ENCODE results near the gene OPA3.
"Not testable (repeated sequence)": the region's sequence is repeated elsewhere in the genome, so short reads cannot be mapped to it uniquely, and the experiment has no call there.

OPA3 gene

DNA sequence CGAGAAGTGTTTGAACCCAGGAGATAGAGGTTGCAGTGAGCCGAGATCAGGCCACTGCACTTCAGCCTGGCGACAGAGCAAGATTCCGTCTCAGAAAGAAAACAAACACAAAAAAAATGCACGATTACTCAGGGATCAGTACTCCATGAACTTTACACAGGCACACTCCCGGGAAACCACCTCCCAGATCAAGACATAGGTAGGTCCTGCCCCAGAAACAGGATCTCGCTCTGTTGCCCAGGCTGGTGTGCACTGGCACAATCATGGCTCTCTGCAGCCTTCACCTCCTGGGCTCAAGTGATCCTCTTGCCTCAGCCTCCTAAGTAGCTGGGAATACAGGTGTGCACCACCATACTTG is 66.2 kb downstream of the OPA3 start:
- no peak for DNase-seq (ENCODE audit: low read depth)

DNA sequence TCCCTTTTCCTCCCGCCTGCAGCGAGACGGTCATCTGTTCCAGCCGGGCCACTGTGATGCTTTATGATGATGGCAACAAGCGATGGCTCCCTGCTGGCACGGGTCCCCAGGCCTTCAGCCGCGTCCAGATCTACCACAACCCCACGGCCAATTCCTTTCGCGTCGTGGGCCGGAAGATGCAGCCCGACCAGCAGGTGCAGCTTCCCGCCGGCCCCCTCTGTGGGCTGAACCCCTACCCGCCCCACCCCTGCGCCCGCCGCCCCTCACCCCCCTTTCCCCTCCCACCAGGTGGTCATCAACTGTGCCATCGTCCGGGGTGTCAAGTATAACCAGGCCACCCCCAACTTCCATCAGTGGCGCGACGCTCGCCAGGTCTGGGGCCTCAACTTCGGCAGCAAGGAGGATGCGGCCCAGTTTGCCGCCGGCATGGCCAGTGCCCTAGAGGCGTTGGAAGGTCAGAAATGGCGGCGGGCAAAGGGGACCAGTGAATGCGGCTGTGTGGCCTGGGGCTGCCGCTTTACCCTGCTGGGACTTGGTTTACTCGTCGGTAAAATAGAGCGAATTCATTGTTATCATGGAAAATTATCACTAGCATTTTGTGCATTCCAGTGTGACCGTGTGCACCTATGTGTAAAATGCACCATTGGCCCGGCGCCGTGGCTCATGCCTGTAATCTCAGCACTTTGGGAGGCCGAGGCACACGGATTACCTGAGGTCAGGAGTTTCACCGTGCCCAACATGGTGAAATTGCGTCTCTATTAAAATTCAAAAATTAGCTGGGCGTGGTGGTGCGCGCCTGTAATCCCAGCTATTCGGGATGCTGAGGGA is 66.7 kb downstream of the OPA3 start:
- no peak for DNase-seq (ENCODE audit: low read depth)

DNA sequence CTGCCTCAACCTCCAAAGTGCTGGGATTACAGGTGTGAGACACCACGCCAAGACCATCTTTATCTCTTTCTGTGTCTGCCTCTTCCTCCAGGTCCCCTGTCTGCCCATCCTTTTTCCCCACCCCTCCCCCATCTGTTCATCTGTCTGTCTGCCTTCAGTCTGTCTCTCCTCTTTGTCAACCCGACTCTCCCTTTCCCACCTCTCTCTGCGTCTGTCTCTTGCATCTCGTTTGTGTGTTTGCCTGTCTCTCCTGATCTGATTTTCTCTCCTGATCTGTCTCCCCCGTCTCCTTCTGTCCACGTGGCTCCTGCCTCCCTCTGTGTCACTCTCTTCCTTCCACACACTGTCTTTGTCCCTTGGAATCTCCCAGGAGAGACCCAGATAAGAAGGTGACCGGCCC is 67.4 kb downstream of the OPA3 start:
- no peak for DNase-seq (ENCODE audit: low read depth)

DNA sequence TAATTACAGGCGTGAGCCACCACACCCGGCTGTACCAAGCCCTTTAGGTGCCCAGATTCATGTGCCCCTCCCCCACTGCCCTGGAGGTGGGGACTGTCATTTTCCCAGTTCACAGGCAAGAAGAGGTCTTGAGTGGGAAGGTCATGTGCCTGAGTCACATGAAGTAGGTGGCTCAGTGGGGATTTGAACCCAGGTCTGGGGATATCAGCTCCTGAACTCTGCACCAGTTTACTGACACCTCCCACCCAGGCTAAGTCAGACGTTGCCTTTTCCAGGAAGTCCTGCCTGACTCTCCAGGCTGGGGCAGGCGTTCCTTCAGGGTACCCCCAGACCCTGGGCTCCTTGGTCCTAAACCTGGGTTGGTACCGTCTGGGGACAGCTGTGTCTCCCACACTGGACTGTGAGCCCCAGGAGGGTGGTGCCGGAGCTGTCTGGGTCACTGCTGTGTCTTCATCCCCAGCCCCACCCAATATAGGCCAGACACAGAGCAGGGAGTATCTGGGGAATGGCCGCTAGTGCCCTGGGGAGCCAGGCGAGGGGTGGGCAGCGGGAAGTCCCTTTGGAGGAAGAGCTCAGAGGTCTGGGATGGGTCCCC is 68.7 kb downstream of the OPA3 start:
- no peak for DNase-seq (ENCODE audit: low read depth)

DNA sequence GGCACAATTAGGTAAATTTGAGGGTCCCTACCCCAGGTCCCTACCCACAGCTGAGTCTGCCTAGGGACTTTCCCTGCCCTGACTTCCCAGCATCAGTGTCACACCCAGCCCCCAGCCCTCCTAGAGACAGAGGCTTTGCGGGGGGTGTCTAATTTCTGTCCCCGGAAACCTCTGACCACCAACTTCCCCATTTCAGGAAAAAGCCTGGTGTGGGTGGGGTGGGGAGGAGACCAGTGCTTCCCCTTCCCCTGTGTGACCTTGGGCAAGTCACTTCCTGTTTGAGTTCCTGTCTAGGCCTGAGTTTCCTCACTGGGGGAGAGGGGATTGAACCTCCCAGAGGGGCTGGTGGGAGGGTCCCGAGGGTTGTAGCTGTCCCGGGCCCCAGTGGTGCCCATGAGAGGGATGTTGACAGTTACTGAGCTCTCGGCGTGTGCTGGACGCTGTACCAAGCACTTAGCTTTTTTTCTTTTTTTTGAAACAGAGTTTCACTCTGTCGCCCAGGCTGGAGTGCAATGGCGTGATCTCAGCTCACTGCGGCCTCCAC is 69.4 kb downstream of the OPA3 start:
- DNase-seq (ENCODE audit: low read depth), result peak; percentile 90

DNA sequence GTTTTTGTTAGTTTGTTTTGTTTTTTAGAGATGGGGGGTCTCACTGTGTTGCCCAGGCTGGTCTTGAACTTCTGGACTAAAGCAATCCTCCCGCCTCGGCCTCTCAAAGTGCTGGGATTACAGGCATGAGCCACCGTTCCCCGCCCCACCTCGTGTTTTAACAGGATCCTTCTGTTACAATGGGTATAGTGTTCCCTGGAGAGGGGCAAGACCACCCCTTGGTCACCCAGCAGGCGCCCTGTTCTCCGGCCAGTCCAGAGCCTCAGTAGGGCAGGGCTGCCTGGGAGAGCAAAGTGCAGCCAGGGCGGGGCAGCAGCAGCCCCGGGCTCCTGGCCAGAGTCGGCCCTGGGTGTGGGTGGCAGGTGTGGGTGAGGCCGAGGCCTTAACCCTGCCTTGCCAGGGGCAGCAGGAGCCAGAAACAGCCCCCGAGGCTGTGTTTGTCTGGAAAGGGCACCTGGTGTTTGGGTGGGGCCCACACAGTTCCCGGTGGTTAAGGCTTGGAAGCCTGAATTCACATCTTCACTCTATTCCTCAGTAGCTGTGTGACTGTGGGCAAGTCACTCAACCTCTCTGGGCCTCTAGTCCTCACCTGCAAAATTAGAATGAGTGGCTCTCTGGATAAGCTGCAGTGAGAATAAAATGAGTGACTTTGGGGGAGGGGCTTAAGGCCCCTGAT is 70.1 kb downstream of the OPA3 start:
- no peak for DNase-seq (ENCODE audit: low read depth)

DNA sequence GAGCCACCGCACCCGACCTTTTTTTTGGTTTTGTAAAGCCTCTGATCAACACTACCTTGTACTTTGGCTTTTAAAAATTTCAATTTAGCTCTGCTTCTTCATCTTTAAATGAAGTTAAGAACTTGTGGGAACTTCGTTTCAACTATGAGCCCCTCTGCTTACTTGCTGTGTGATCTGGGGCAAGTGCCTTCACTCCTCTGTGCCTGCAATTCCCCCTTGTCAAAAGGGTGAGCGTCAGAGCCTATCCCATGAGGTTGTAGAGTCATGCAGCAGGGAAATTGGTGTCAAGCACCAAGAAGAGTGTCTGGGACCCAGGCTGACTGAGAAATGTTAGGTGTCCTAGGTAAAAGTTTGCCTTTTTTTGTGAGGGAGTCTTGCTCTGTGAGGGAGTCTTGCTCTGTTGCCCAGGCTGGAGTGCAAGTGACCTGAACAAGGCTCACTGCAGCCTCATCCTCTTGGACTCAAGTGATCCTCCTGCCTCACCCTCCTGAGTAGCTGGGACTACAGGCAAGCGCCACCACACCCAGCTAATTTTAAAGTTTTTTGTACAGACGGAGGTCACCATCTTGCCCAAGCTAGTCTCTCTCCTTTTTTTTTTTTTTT is 71.6 kb downstream of the OPA3 start:
- no peak for DNase-seq (ENCODE audit: low read depth)

DNA sequence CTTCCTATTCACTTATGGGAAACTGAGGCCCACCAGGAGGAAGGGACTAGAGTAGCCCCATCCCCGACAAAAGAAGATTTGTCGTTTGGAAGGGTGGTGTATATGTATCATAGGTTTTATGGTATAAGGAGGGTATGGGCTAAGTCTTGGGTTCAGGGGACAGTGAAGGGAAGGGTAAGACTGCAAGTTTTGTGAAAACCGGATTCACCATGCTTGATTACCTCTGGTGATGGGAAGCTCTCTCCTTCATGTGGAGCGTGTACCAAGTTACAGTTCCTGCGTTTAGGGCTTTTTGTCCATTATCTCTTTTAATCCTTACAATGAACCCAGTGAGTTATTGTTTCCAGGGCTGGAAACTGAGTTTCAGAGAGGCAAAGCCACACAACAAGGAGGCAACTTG is 73.5 kb downstream of the OPA3 start:
- DNase-seq (ENCODE audit: low read depth), result no peak

DNA sequence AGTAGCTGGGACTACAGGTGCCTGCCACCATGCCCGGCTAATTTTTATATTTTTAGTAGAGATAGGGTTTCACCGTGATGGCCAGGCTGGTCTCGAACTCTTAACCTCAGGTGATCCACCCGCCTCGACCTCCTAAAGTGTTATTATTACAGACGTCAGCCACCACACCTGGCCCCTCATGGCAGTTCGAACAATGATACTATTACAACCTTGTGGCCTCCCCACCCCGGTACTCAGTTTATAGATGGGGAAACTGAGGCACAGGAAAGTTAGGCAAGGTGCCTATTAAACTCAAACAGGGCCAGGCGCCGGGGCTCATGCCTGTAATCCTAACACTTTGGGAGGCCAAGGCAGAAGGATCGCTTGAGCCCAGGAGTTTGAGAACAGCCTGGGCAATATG is 74.2 kb downstream of the OPA3 start:
- DNase-seq (ENCODE audit: low read depth), result not testable (repeated sequence)

DNA sequence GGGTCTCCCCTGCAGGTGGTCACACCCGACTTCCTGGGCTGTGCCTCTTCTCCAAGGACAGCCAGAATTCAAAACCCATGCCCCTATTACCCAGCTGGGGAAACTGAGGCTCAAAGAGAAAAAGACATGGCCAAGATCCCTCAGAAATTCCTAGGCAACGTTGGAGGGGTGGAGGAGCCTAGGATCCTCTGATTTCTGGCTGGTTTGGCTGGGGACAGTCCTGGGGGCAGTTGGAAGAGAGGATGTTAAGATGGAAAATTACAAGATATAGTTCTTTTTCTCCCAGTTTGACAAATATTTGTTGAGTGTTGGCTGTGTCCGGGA is 74.9 kb downstream of the OPA3 start:
- DNase-seq (ENCODE audit: low read depth), result no peak

DNA sequence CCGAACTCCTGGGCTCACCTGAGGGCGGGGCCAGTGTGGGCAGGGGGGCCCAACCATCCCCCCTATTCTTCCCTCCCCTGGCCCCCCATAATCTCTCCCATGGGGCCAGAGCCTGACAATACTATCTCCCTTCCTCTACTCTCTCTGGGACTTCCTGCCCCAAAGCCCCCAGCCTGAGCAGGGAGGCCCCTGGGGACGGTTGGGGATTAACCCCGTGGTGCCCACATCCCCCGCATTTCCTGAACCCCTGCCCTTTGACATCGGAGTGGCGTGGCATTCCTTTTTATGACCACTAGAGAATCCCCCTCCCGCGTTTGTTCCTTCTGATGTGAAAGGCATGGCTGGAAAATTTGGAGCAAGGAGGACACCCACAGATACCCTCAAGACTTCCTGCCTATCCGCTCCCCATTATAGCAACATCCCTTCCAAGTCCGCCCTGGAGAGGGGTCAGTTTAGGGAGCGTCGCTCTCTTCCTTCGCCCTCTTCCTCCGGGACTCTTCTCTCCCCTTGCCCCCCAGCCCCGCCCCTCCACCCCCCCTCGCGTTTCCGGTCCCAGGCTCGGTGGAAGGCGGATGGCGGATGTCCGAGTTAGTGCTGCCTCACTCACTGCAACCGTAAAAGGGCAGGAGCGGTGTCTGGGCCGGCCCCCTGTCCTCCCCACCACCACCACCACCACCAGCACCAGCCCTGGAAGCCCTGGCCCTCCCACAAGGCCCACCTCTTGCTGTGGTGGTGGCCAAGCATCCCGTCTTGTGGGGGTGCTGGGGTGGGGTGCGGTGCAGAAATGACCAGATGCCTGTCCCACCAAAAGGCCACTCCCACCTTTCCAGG is 75.5 kb downstream of the OPA3 start:
- peak; percentile 87 for DNase-seq (ENCODE audit: low read depth)

DNA sequence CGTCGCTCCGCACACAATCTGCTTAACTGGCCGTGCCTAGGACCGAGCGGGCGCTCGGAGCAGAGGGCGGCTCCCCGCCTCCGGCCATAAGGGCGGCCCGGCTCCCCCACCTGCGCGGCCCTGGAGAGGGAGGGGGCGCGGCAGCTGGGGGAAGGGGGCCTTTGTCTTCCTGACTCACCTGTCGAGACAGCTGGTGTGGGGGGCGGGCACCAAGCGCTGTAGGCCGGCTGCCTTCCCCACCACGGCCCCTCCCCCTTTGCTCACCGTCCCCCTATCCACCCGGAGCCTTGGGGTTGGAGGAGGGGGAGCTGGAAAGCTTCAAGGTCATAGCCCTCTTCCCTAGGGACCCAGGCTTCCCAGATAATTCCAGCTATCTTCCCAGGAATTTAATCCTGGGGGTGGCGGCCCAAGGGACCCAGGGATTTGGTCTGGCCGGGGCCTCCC is 76.2 kb downstream of the OPA3 start:
- DNase-seq (ENCODE audit: low read depth), result no peak

DNA sequence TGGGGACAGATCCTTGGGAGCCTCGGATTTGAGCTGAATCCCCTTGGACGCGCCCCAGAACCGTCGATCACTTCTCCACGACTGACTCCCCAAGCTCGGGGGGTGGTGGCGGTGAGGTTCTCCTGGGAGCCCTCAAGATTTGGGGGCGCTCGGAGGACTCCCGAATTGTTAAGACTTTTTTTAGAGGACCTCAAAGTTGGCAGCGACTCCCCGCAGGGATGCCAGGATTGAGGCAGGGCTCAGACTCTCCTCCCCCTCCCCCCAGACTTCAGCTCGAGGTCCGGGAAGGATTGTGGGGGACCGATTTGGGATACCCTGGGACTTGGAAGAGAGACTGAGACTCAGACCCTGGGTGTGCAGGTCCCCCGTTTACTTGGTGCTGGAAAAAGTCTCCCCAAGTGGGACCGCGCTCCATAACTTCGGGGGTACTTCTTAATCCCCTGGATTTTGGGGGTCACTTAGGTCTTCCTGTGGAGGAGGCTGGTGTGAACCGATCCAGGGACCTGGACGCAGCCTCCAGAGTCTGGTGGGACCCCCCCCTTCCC is 76.7 kb downstream of the OPA3 start:
- DNase-seq (ENCODE audit: low read depth), result no peak

DNA sequence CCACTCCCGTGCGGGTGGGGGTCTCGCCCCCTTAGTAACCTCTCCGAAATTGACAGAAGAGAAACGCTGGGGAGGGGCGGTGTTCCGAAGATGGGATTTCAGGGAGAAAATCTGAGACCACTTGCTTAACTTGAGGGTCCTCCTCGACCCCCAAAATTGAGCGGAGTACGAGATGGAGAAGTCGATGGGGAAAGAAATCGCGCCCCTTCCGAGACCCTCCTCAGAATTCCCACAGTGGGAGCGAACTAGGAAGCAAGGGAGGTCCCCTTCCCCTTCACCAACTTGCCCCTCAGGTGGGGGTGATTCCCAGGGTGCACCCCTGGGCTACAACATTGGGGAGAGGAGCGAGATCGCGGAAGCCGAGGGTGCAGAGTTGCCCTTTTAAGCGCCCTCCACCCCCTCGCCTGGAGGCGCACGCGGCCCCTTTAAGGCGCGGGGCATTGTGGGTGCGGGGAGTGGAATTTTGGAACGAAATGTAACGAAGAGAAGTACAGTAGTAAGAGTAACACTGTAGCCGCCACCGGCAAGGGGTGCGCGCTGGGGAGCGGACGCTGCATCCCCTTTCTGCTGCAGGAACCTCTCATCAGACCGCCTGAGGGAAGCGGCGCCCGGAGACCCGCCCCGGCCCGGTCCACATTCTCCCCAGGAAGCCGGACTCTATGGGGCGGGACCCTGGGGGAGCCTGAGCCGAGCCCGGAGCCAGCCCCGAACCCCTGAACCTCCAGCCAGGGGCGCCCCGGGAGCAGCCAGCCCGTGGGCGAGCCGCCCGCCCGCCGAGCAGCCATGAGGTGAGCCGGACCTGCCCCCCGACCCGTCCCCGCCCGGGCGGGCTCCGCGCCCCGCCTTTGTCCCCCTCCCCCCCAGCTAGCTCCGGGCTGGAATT is 77.4 kb downstream of the OPA3 start, which contains the start of gene VASP:
Gene VASP, plus strand, starts transcription at position 491 of the 883 bp plus-strand sequence. Its CDS starts 293 bp downstream, at position 784.
- no peak for DNase-seq (ENCODE audit: low read depth)

DNA sequence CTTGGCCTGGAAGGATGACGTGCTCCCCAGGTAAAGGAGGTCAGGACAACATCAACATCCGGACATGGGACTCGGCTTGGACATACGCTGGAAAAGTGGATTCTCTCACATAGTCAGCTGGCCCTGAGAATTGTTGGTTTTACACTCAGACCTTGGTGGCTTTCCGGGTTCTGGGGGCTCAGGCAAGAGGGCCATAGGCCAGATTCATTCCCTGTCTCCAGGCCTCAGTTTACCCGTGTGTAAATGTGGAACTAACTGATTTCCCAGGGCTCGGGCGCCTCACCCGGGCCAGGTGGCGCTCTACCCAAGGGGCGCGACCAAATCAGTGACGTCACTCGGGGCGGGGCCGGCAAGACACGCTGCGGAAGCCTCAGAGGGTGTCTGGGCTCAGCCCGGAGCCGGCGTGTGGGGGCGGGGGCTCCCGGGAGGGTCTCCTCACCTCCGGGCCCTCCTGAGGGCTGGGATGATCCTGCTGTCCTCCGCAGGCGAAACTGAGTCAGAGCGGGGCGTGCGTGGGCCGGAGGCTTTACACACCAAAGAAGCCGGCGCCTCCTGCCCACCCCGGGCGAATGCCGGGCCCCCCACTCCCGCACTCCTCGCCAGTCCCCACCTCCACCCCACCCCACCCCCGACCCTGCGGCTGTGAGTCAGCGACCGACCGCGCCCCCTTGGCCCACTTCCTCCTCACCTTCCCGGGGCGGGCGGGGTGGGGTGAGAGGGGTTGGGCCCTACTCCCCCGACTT is 78.2 kb downstream of the OPA3 start:
- DNase-seq (ENCODE audit: low read depth), result no peak

DNA sequence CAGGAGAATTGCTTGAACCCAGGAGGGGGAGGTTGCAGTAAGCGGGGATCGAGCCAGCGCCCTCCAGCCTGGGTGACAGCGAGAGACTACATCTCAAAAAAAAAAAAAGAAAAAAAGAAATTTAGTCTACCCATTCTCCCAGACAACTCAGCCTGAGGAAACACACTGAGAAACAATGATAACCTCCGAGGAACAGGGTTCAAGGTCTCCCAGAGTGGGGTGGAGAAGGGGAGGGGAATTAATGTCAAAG is 78.7 kb downstream of the OPA3 start:
- no peak for DNase-seq (ENCODE audit: low read depth)

DNA sequence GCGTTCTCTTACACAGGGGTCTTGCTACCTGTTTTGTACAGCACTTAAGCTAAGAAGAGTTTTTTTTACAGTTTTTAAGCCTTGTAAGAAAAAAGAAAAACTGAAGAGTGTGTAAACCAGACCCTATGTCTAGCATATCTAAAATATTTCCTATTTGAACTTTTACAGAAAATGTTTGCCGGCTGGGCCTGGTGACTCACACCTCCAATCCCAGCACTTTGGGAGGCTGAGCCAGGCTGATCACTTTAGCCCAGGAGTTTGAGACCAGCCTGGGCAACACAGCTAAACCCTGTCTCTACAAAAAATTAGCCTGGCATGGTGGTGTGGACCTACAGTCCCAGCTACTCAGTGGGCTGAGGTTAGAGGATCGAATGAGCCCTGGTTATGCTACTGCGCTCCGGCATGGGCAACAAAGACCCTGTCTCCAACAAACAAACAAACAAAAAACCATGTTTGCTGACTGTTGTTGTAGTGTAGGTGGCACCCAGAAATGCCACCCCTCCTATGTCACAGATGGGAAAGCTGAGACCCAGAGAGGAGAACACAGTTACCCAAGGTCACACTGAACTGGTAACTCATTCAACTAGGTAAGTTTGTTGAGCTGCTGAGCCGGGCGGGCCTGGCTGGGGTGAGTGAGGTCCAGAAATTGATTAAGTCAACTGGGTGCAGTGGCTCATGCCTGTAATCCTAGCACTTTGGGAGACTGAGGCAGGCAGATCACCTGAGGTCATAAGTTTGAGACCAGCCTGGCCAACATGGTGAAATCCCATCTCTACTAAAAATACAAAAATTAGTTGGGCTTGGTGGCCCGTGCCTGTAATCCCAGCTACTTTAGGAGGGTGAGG is 79.2 kb downstream of the OPA3 start:
- no peak for DNase-seq (ENCODE audit: low read depth)

DNA sequence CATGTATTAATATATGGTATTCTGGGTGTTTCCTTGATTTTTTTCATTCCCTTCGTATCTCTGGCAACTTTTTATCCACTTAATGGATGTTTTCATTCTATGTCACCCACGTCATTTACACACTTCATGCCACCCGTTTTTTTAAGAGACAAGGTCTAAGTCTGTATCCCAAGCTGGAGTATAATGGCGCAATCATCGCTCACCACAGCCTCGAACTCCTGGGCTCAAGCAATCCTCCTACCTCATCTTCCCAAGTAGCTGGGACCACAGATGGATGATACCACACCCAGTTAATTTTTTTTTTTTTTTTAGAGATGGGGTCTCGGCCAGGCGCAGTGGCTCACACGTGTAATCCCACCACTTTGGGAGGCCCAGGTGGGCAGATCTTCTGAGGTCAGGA is 80.7 kb downstream of the OPA3 start:
- DNase-seq (ENCODE audit: low read depth), result no peak

DNA sequence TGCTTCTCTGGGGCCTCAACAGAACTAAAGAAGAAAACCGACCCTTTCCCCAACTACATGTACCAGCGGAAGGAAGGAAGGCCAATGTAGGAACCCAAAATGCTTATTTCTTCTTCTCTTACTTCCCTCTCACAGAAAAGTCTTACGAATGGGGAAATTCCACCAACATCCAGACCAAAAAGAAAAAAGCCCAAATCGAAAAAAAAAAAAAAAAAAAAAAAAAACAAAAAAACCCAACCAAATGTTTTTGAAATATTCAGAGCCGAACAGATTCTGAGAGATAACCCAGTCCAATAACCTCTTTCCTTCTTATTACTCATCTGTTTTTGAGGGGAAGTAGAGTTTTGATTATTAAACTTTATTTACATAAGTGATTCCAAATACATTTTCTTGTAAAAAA is 82.5 kb downstream of the OPA3 start:
- DNase-seq (ENCODE audit: low read depth), result no peak

All from CMK (cell line).